Sigmoid colon (tissue), 7 donors: Measurements from ENCODE around the gene POLDIP2. TPM values are rescaled to one million over a fixed set of nuclear protein-coding genes. Genes with fewer than 3 reads are reported as not detected.

Experiments used
- DNase-seq: peaks from one replicate; pipeline ENCODE4 v3.0.0-alpha.2; 2019
- H3K27ac ChIP-seq, 4 donors: fragments of 200-600 bp; sonication (generic); one replicate each; pipeline ENCODE4 v1.5.1; 2016 to 2019; ENCODE audit warnings: mild to moderate bottlenecking in 1 of 4
- H3K27me3 ChIP-seq, 3 donors: fragments of 200-600 bp; sonication (generic); one replicate each; pipeline ENCODE4 v1.5.1; 2019; ENCODE audit warnings: mild to moderate bottlenecking in 1 of 3
- H3K36me3 ChIP-seq, 4 donors: fragments of 200-600 bp; sonication (generic); one replicate each; pipeline ENCODE4 v1.5.1; 2016 to 2019
- H3K4me1 ChIP-seq, 4 donors: fragments of 200-600 bp; sonication (generic); one replicate each; pipeline ENCODE4 v1.5.1; 2017 to 2019
- H3K4me3 ChIP-seq, 4 donors: fragments of 200-600 bp; sonication (generic); one replicate each; pipeline ENCODE4 v1.5.1; 2017 to 2019; ENCODE audit warnings: mild to moderate bottlenecking in 2 of 4, moderate library complexity in 1 of 4
- H3K9me3 ChIP-seq, 4 donors: fragments of 200-600 bp in 3 of 4; sonication (generic) in 3 of 4; one replicate each; pipeline versions ENCODE4 v1.5.1 to v1.6.1; 2013 to 2019
- CTCF ChIP-seq, 4 experiments: fragments of 450-650 bp in 3 of 4; fragments of 200-600 bp in 1 of 4; IDR thresholded peaks; one replicate each; pipeline ENCODE4 v1.5.1; 2016 to 2019; ENCODE audit warnings: antibody characterized with exemption in 4 of 4, mild to moderate bottlenecking in 3 of 4, moderate library complexity in 2 of 4
- EP300 ChIP-seq, 4 donors: sonication (generic); formaldehyde crosslinking; IDR thresholded peaks; one replicate each; pipeline ENCODE4 v1.6.1; 2017; ENCODE audit warnings: antibody characterized with exemption in 4 of 4
- POLR2A ChIP-seq, 2 donors: fragments of 450-650 bp; IDR thresholded peaks; one replicate each; pipeline ENCODE4 v1.6.1; 2016; ENCODE audit warnings: antibody characterized with exemption in 2 of 2, mild to moderate bottlenecking in 2 of 2, moderate library complexity in 2 of 2
- POLR2AphosphoS5 ChIP-seq, 4 donors: sonication (generic); formaldehyde crosslinking; IDR thresholded peaks; one replicate each; pipeline ENCODE4 v1.6.1; 2017; ENCODE audit warnings: antibody characterized with exemption in 4 of 4
- WGBS, 2 donors: extraction: QIAGEN DNeasy Blood & Tissue Kit; methylation state at CpG; one replicate each; pipeline ENCODE4 v1.1.7; 2013; 5-methylcytosine and 5-hydroxymethylcytosine counted together
- intact Hi-C: fragments of 100-400 bp; cut with DNase I; formaldehyde crosslinking; loops from one replicate; pipeline ENCODE4 v1.15.1; 2023
- polyA plus RNA-seq, 3 donors: library from polyadenylated mRNA; stranded (reverse); fragments of 200-250 nt; gene quantifications; one replicate each; pipeline ENCODE4 v1.2.3, GENCODE V29; 2013
- total RNA-seq, 4 donors: library from RNA; depleted of rRNA; stranded (reverse); fragments of >200 nt; gene quantifications; one replicate each; pipeline ENCODE4 v1.1.0, GENCODE V29; 2016
- donor health status: healthy with polysubstance abuse.
- donor health status: Bipolar disorder and iron deficiency.
- donor health status: healthy.

POLDIP2 gene
- total and polyA plus RNA-seq, 7 donors: 55.8 to 80.5 (median 65.6) TPM

GRCh38 chr17:28348979-28349378, 8.3 kb downstream of the POLDIP2 start:
- H3K9me3 ChIP-seq: no peaks in the 10 kb centered on the region
- no peak overlapping the region for H3K27ac ChIP-seq
- no peaks in the 10 kb centered on the region for H3K27me3 ChIP-seq
- no peak overlapping the region for H3K4me3 ChIP-seq
- TF ChIP-seq POLR2AphosphoS5 (IDR thresholded peaks at IDR 0.05) (no peak), CTCF (IDR thresholded peaks at IDR 0.05) (no peak), POLR2A (IDR thresholded peaks at IDR 0.05) (no peak), EP300 (IDR thresholded peaks at IDR 0.05) (no peak)
- peaks cover 53 to 97% (median 66%) of the 10 kb centered on the region in 4 donors for H3K36me3 ChIP-seq
- no peak for DNase-seq
- H3K4me1 ChIP-seq: peaks cover 0 to 11% (median 0%) of the 10 kb centered on the region in 4 donors
- intact Hi-C loops: no loop called here
- WGBS, 2 donors: 80 to 95% methylated on average over 3 of the region's 3 CpGs

GRCh38 chr17:28347261-28347891, 10.0 kb downstream of the POLDIP2 start:
- 92% methylated on average over 8 of the region's 8 CpGs for WGBS, 2 donors
- DNase-seq: no peak
- intact Hi-C loops: no loop called here
- peak overlapping the region in 2 of 4 donors; percentile 24 to 40 for H3K27ac ChIP-seq
- no peaks in the 10 kb centered on the region for H3K9me3 ChIP-seq
- TF ChIP-seq CTCF (IDR thresholded peaks at IDR 0.05) (no peak), POLR2AphosphoS5 (IDR thresholded peaks at IDR 0.05) (no peak), POLR2A (IDR thresholded peaks at IDR 0.05) (no peak), EP300 (IDR thresholded peaks at IDR 0.05) (no peak)
- H3K4me3 ChIP-seq: no peak overlapping the region
- H3K36me3 ChIP-seq: peaks cover 42 to 97% (median 63%) of the 10 kb centered on the region in 4 donors
- H3K27me3 ChIP-seq: no peaks in the 10 kb centered on the region
- H3K4me1 ChIP-seq: peaks cover 0 to 11% (median 0%) of the 10 kb centered on the region in 4 donors

- no peaks in the 10 kb centered on the region for H3K27me3 ChIP-seq
- H3K4me3 ChIP-seq: no peak overlapping the region
- DNase-seq: no peak
- peaks cover 0 to 11% (median 0%) of the 10 kb centered on the region in 4 donors for H3K4me1 ChIP-seq
- intact Hi-C loops: no loop called here
- no peaks in the 10 kb centered on the region for H3K9me3 ChIP-seq
- 73 to 77% methylated on average over 7 of the region's 7 CpGs for WGBS, 2 donors
- peaks cover 45 to 99% (median 66%) of the 10 kb centered on the region in 4 donors for H3K36me3 ChIP-seq
- no peak for TF ChIP-seq POLR2A (IDR thresholded peaks at IDR 0.05)
- no peak for TF ChIP-seq EP300 (IDR thresholded peaks at IDR 0.05)
- no peak for TF ChIP-seq POLR2AphosphoS5 (IDR thresholded peaks at IDR 0.05)
- TF ChIP-seq CTCF (IDR thresholded peaks at IDR 0.05): no peak
- peak overlapping the region in 2 of 4 donors; percentile 24 to 40 for H3K27ac ChIP-seq
Measured at GRCh38 chr17:28346746-28347246, 10.5 kb downstream of the POLDIP2 start.

GRCh38 chr17:28346199-28346580, 11.1 kb downstream of the POLDIP2 start:
- intact Hi-C loops: no loop called here
- no peak for DNase-seq
- TF ChIP-seq EP300 (IDR thresholded peaks at IDR 0.05) (no peak), POLR2A (IDR thresholded peaks at IDR 0.05) (no peak), CTCF (IDR thresholded peaks at IDR 0.05) (no peak), POLR2AphosphoS5 (IDR thresholded peaks at IDR 0.05) (no peak)
- 92 to 93% methylated on average over 2 of the region's 2 CpGs for WGBS, 2 donors
- Histone ChIP-seq H3K27ac (peak overlapping the region in 1 of 4 donors; percentile 24), H3K4me1 (peaks cover 0 to 11% (median 0%) of the 10 kb centered on the region in 4 donors), H3K4me3 (no peak overlapping the region), H3K27me3 (no peaks in the 10 kb centered on the region), H3K9me3 (no peaks in the 10 kb centered on the region), H3K36me3 (peaks cover 45 to 99% (median 66%) of the 10 kb centered on the region in 4 donors)
